Caco-2 (cell line): ENCODE results near the gene ZNRD2. TPM values are rescaled to one million over a fixed set of nuclear protein-coding genes. Genes with fewer than 3 reads are reported as not detected.

Source experiments
- BruUV-seq: library from RNA; stranded (reverse); fragments of 400-500 nt; replicated peaks from 2 replicates; lab custom pipeline; 2021; lab: Mats Ljungman, UMichigan
- CTCF ChIA-PET: fragments of 300-600 bp; sonication (Branson Sonifier 250); formaldehyde crosslinking; loops from one replicate; lab custom pipeline; 2022; ENCODE audit warnings: antibody characterized with exemption; lab: Charles Lee
- POLR2A ChIA-PET: fragments of 300-600 bp; sonication (Branson Sonifier 250); formaldehyde crosslinking; loops from one replicate; lab custom pipeline; 2022; ENCODE audit warnings: antibody characterized with exemption; lab: Charles Lee
- DNase-seq, 2 experiments: peaks; one replicate each; pipeline versions ENCODE4 v3.0.0 to v3.0.0-alpha.2; 2020 to 2022
- H3K27me3 ChIP-seq: replicated peaks from 2 replicates; pipeline ENCODE4 v1.6.0; 2011; ENCODE audit warnings: low read length; ENCODE audit not compliant: control insufficient read depth, insufficient read depth
- H3K36me3 ChIP-seq: 2 replicates; pipeline ENCODE4 v1.5.1; 2011; ENCODE audit warnings: low read length; ENCODE audit not compliant: control insufficient read depth, insufficient read depth
- H3K4me1 ChIP-seq: fragments of 250-450 bp; sonication (Bioruptor Pico); 2 replicates; pipeline ENCODE4 v1.5.1; 2020; ENCODE audit warnings: mild to moderate bottlenecking
- H3K4me3 ChIP-seq: 2 replicates; pipeline ENCODE4 v1.5.1; 2011; ENCODE audit warnings: low read depth, mild to moderate bottlenecking, control low read depth, low read length
- H3K9me3 ChIP-seq: fragments of 250-450 bp; sonication (Bioruptor Pico); 2 replicates; pipeline ENCODE4 v1.5.1; 2020; ENCODE audit warnings: mild to moderate bottlenecking, moderate library complexity
- H3K27ac Mint-ChIP-seq: one replicate; pipeline ENCODE4 v1.8.0; 2022; ENCODE audit warnings: mixed read lengths; ENCODE audit not compliant: unreplicated experiment
- H3K27me3 Mint-ChIP-seq: one replicate; pipeline ENCODE4 v1.8.0; 2022; ENCODE audit warnings: mixed read lengths; ENCODE audit not compliant: insufficient read depth, unreplicated experiment
- H3K36me3 Mint-ChIP-seq: one replicate; pipeline ENCODE4 v1.8.0; 2022; ENCODE audit warnings: mild to moderate bottlenecking, mixed read lengths; ENCODE audit not compliant: insufficient read depth, unreplicated experiment
- H3K4me1 Mint-ChIP-seq: one replicate; pipeline ENCODE4 v1.8.0; 2022; ENCODE audit warnings: low read depth, mixed read lengths; ENCODE audit not compliant: unreplicated experiment
- H3K4me3 Mint-ChIP-seq: one replicate; pipeline ENCODE4 v1.8.0; 2022; ENCODE audit warnings: mild to moderate bottlenecking, moderate library complexity, mixed read lengths; ENCODE audit not compliant: unreplicated experiment
- H3K9me3 Mint-ChIP-seq: one replicate; pipeline ENCODE4 v1.8.0; 2022; ENCODE audit warnings: mixed read lengths; ENCODE audit not compliant: unreplicated experiment
- intact Hi-C: fragments of 100-400 bp; cut with micrococcal nuclease; formaldehyde crosslinking; loops from one replicate; pipeline ENCODE4 v1.10.0; 2022; ENCODE audit not compliant: unreplicated experiment
- total RNA-seq: library from RNA; stranded (reverse); gene quantifications from 2 replicates; pipeline ENCODE4 v1.2.3, GENCODE V29; 2022
- TF ChIP-seq, protein P1 (sequence below), 2 experiments: fragments of 200-600 bp in 1 of 2; IDR thresholded peaks; 1 replicate in 1 of 2; 2 replicates in 1 of 2; pipeline versions ENCODE4 v1.5.1 to v1.8.0; 2011 to 2022; ENCODE audit warnings: antibody characterized with exemption in 1 of 2, control low read depth in 1 of 2, inconsistent platforms in 1 of 2, low read depth in 1 of 2, low read length in 1 of 2, mild to moderate bottlenecking in 1 of 2, moderate library complexity in 1 of 2; ENCODE audit not compliant: insufficient read depth in 1 of 2, severe bottlenecking in 1 of 2, unreplicated experiment in 1 of 2

Gene ZNRD2
- total RNA-seq, 1 experiment from 2014 or later, result 53.9 TPM

DNA sequence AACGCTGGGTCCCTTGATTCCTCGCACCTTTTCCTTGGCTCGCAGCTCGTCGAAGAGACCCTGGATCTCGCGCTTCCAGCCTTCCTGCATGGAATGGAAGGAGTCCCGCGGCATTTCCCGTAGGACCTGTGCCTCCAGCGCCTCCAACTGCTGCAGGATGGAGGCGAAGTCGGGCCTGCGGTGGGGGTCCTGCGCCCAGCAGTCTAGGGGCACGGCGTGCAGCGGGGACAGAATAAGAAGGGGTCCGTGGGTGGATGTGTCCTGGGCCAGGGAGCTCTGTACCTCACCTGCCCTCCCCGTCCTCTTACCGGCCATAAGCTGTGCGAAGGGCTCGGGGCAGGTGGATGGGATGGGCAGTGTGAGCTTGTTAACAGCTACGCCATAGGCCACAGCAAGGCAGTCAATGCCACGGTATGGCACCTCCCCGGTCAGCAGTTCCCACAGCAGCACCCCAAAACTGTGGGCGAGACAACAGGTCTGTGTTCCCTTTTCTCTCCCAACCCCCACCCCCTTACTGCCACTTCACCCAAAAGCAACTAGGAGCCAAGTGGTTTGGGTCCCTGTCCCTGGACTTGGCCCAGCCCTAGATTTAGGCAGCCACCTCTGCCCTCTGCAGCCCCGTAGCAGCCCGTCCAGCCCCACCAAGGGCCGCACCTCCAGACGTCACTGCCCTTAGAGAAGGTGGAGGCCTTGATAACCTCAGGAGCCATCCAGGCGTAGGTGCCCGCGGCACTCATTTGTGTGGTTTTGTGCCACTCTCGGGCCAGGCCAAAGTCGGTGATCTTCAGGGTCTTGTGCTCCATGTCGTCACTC lies 37.5 kb downstream of the ZNRD2 start:
- H3K9me3 ChIP-seq, result no peaks in the 10 kb centered on the region
- no peaks in the 10 kb centered on the region for H3K9me3 Mint-ChIP-seq
- TF ChIP-seq, protein P1, sequence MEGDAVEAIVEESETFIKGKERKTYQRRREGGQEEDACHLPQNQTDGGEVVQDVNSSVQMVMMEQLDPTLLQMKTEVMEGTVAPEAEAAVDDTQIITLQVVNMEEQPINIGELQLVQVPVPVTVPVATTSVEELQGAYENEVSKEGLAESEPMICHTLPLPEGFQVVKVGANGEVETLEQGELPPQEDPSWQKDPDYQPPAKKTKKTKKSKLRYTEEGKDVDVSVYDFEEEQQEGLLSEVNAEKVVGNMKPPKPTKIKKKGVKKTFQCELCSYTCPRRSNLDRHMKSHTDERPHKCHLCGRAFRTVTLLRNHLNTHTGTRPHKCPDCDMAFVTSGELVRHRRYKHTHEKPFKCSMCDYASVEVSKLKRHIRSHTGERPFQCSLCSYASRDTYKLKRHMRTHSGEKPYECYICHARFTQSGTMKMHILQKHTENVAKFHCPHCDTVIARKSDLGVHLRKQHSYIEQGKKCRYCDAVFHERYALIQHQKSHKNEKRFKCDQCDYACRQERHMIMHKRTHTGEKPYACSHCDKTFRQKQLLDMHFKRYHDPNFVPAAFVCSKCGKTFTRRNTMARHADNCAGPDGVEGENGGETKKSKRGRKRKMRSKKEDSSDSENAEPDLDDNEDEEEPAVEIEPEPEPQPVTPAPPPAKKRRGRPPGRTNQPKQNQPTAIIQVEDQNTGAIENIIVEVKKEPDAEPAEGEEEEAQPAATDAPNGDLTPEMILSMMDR (IDR thresholded peaks at IDR 0.05; ENCODE audit: insufficient read depth in 1 of 2, low read depth in 1 of 2, low read length in 1 of 2, severe bottlenecking in 1 of 2, unreplicated experiment in 1 of 2), result no peak
- H3K27ac Mint-ChIP-seq, result peak overlapping the region; percentile 43
- POLR2A ChIA-PET, result interaction anchor here (0.6 to 1.3 kb wide), 4 partner anchors 7 to 185 kb away, joined by 3 to 11 read pairs (median 4); partner anchors contain the start of genes KCNK7 and PCNX3
- DNase-seq, result no peak
- intact Hi-C loops, result loop anchor here (1.0 kb wide), 3 partner anchors 7 to 190 kb away; partner anchors contain the start of gene PCNX3
- H3K4me3 Mint-ChIP-seq, result peak overlapping the region; percentile 67
- H3K27me3 ChIP-seq, result no peaks in the 10 kb centered on the region
- peaks cover 17% of the 10 kb centered on the region for H3K36me3 ChIP-seq
- no peaks in the 10 kb centered on the region for H3K27me3 Mint-ChIP-seq
- peak overlapping the region; percentile 47 for H3K4me3 ChIP-seq
- BruUV-seq, result TSS peak; percentile 46
- H3K4me1 ChIP-seq, result peaks cover 22% of the 10 kb centered on the region
- peaks cover 51% of the 10 kb centered on the region for H3K36me3 Mint-ChIP-seq
- CTCF ChIA-PET, result interaction anchor here (0.5 to 1.9 kb wide), 12 partner anchors 14 to 333 kb away, joined by 3 to 22 read pairs (median 4); partner anchors contain the start of genes FAM89B, SCYL1 and ZNRD2
- H3K4me1 Mint-ChIP-seq, result peaks cover 23% of the 10 kb centered on the region

DNA sequence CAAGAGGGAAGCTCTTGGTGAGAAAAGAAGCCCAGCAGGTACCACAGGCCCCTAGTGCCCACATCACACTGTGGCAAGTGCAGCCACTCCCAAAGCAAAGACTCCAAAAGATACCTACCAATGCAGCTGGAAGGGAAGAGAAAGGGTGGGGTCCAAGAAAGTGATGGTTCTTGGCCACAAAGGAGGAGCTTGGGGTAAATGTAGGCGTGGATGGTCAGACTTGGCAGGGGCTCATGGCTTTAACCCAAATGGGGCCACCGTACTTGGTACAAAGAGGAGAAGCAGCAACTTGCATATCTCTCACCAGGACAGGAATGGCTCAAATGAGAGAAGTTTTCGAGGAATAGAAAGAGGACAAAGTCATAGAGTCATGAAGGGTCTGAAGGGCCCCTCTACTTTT lies 39.0 kb downstream of the ZNRD2 start:
- peaks cover 45% of the 10 kb centered on the region for H3K36me3 Mint-ChIP-seq
- ChIA-PET POLR2A (no interaction called here), CTCF (interaction anchor here (1.3 kb wide), 1 partner anchor 15 kb away, joined by 4 read pairs; no protein-coding TSS in a partner anchor)

DNA sequence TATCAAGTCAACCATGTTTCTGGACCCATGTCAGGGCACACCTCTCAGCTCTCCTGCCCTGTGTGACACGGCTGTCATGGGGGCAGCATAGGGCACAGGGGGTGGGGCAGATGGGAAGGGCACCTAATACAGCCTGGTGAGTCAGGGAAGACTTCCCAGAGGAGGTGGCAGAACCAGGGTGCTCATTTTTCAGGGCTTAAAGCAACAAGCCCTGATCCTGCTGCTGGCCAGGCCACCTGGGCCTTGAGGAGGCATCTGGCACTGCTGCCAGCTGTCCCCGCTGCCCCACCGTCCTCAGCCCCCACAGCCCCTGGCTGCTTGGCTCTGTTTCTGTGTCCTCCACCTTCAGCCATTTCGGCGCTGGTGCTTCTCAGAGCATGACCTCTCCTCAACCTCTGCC lies 39.4 kb downstream of the ZNRD2 start:
- H3K36me3 ChIP-seq, result peaks cover 15% of the 10 kb centered on the region
- DNase-seq, result no peak
- no TSS peak for BruUV-seq
- Mint-ChIP-seq H3K27me3 (no peaks in the 10 kb centered on the region), H3K27ac (no peak overlapping the region), H3K4me1 (peaks cover 23% of the 10 kb centered on the region), H3K9me3 (no peaks in the 10 kb centered on the region), H3K36me3 (peaks cover 50% of the 10 kb centered on the region), H3K4me3 (no peak overlapping the region)
- intact Hi-C loops, result no loop called here
- CTCF ChIA-PET, result interaction anchor here (1.3 kb wide), 1 partner anchor 16 kb away, joined by 4 read pairs; no protein-coding TSS in a partner anchor
- POLR2A ChIA-PET, result no interaction called here
- H3K9me3 ChIP-seq, result no peaks in the 10 kb centered on the region
- H3K4me3 ChIP-seq, result no peak overlapping the region
- no peaks in the 10 kb centered on the region for H3K27me3 ChIP-seq
- peaks cover 28% of the 10 kb centered on the region for H3K4me1 ChIP-seq
- TF ChIP-seq, protein P1 (IDR thresholded peaks at IDR 0.05; ENCODE audit: insufficient read depth in 1 of 2, low read depth in 1 of 2, low read length in 1 of 2, severe bottlenecking in 1 of 2, unreplicated experiment in 1 of 2), result no peak

More for the DNA sequence above, 39.0 kb downstream of the ZNRD2 start:
- H3K27me3 Mint-ChIP-seq, result no peaks in the 10 kb centered on the region
- H3K36me3 ChIP-seq, result peaks cover 17% of the 10 kb centered on the region
- no peak for DNase-seq
- H3K9me3 Mint-ChIP-seq, result no peaks in the 10 kb centered on the region
- peaks cover 23% of the 10 kb centered on the region for H3K4me1 Mint-ChIP-seq
- no TSS peak for BruUV-seq
- TF ChIP-seq, protein P1 (IDR thresholded peaks at IDR 0.05; ENCODE audit: insufficient read depth in 1 of 2, low read depth in 1 of 2, low read length in 1 of 2, severe bottlenecking in 1 of 2, unreplicated experiment in 1 of 2), result no peak
- no peaks in the 10 kb centered on the region for H3K27me3 ChIP-seq
- no peak overlapping the region for H3K27ac Mint-ChIP-seq
- no peak overlapping the region for H3K4me3 ChIP-seq
- intact Hi-C loops, result no loop called here
- H3K4me3 Mint-ChIP-seq, result no peak overlapping the region
- H3K9me3 ChIP-seq, result no peaks in the 10 kb centered on the region
- H3K4me1 ChIP-seq, result peaks cover 28% of the 10 kb centered on the region
